ENCODE data around the gene EMP2. TPM values are rescaled to one million over a fixed set of nuclear protein-coding genes. Genes with fewer than 3 reads are reported as not detected.

The EMP2 gene
- polyA plus RNA-seq, 3 donors = not detected

GRCh38 chr16:10601444-10602408 is 21.3 kb upstream of the EMP2 start:
- Histone ChIP-seq H3K27me3 (ENCODE audit: control insufficient read depth in 2 of 2, insufficient read depth in 2 of 2, low read length in 2 of 2) (peaks cover 0 to under 1% of the 10 kb centered on the region in 2 donors), H3K4me1 (ENCODE audit: control insufficient read depth in 1 of 2, insufficient read depth in 2 of 2, low read length in 2 of 2) (peaks cover 7 to 11% of the 10 kb centered on the region in 2 donors), H3K36me3 (replicated peaks in 1 of 2; ENCODE audit: control insufficient read depth in 1 of 2, insufficient read depth in 2 of 2, low read length in 2 of 2) (no peaks in the 10 kb centered on the region), H3K4me2 (replicated peaks; ENCODE audit: extremely low read depth, low read length, poor library complexity, severe bottlenecking) (no peak overlapping the region), H3K27ac (ENCODE audit: low read depth in 1 of 2, low read length in 2 of 2) (no peak overlapping the region), H4K20me1 (ENCODE audit: insufficient read depth, low read length) (no peaks in the 10 kb centered on the region), H3K9ac (ENCODE audit: insufficient read depth, low read length, poor library complexity, severe bottlenecking) (no peak overlapping the region), H3K4me3 (replicated peaks in 1 of 3; ENCODE audit: low read depth in 2 of 3, low read length in 3 of 3) (no peak overlapping the region), H3K9me3 (replicated peaks in 1 of 2; ENCODE audit: control insufficient read depth in 1 of 2, insufficient read depth in 1 of 2, low read length in 2 of 2) (no peaks in the 10 kb centered on the region), H3K79me2 (ENCODE audit: insufficient read depth, low read length) (no peaks in the 10 kb centered on the region), H2AFZ (ENCODE audit: insufficient read depth, low read depth, low read length, poor library complexity, severe bottlenecking) (no peak overlapping the region)
- Mint-ChIP-seq H3K27ac (no peak overlapping the region), H3K9me3 (peaks cover 0 to 4% (median 3%) of the 10 kb centered on the region in 7 donors), H3K27me3 (ENCODE audit: low read depth in 3 of 3) (peaks cover 8 to 27% (median 10%) of the 10 kb centered on the region in 3 donors), H3K4me3 (no peak overlapping the region), H3K4me1 (no peaks in the 10 kb centered on the region), H3K36me3 (no peaks in the 10 kb centered on the region)
- 98% methylated on average over 11 of the region's 13 CpGs for whole genome bisulfite sequencing (ENCODE audit: insufficient coverage)
- intact Hi-C loops (cut with micrococcal nuclease) = no loop called here
- no peak for DNase-seq
- TF ChIP-seq CTCF (IDR thresholded peaks at IDR 0.05) = no peak

DNA sequence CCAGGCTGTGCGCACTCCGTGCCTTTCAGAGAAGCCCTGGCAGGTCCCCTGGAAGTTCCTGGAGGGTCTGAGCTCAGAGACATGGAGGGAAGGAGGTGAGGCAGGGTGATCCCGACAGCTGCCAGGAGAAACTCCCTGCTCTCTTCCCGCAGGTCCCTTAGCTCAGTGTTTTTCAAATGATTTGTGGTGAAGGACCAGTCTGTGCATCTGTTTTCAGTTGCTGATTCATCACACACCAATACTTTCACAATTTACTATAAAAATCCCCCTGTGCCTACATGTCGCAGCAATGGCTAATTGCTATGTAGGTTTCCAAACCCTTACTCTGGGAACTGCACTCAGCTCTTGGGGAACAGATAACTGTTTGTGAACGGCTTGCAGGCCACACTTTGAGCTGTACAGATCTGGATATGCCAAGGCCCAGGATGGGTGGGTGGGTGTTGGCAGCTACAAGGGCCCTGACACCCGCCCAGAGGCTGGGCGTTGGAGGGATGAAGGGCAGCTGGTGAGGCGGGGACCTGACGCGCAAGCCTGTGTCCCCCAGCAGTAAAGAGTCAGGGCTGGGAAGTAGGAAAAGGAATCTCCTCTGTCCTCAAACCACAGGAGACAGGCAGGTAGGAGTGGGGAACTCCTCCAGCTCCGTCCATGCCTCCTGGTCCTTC is 20.5 kb upstream of the EMP2 start:
- Histone ChIP-seq H3K36me3 (replicated peaks in 1 of 2; ENCODE audit: control insufficient read depth in 1 of 2, insufficient read depth in 2 of 2, low read length in 2 of 2) (no peaks in the 10 kb centered on the region), H3K79me2 (ENCODE audit: insufficient read depth, low read length) (no peaks in the 10 kb centered on the region), H4K20me1 (ENCODE audit: insufficient read depth, low read length) (no peaks in the 10 kb centered on the region), H3K27ac (ENCODE audit: low read depth in 1 of 2, low read length in 2 of 2) (no peak overlapping the region), H3K4me1 (ENCODE audit: control insufficient read depth in 1 of 2, insufficient read depth in 2 of 2, low read length in 2 of 2) (peaks cover 7 to 13% of the 10 kb centered on the region in 2 donors), H3K27me3 (ENCODE audit: control insufficient read depth in 2 of 2, insufficient read depth in 2 of 2, low read length in 2 of 2) (no peaks in the 10 kb centered on the region), H3K9me3 (replicated peaks in 1 of 2; ENCODE audit: control insufficient read depth in 1 of 2, insufficient read depth in 1 of 2, low read length in 2 of 2) (no peaks in the 10 kb centered on the region), H2AFZ (ENCODE audit: insufficient read depth, low read depth, low read length, poor library complexity, severe bottlenecking) (no peak overlapping the region), H3K4me2 (replicated peaks; ENCODE audit: extremely low read depth, low read length, poor library complexity, severe bottlenecking) (no peak overlapping the region), H3K4me3 (replicated peaks in 1 of 3; ENCODE audit: low read depth in 2 of 3, low read length in 3 of 3) (no peak overlapping the region), H3K9ac (ENCODE audit: insufficient read depth, low read length, poor library complexity, severe bottlenecking) (no peak overlapping the region)
- no peak for DNase-seq
- H3K27ac Mint-ChIP-seq = peak overlapping the region in 1 of 7 donors; percentile 66
- TF ChIP-seq CTCF (IDR thresholded peaks at IDR 0.05) = no peak
- no peaks in the 10 kb centered on the region for H3K4me1 Mint-ChIP-seq
- intact Hi-C loops (cut with micrococcal nuclease) = no loop called here
- WGBS (ENCODE audit: insufficient coverage) = 92% methylated on average over 5 of the region's 12 CpGs
- H3K36me3 Mint-ChIP-seq = no peaks in the 10 kb centered on the region
- H3K4me3 Mint-ChIP-seq = no peak overlapping the region
- peaks cover 9 to 27% (median 12%) of the 10 kb centered on the region in 3 donors for H3K27me3 Mint-ChIP-seq (ENCODE audit: low read depth in 3 of 3)
- H3K9me3 Mint-ChIP-seq = peaks cover 0 to 4% (median 3%) of the 10 kb centered on the region in 7 donors
